Upper lobe of left lung (tissue), 4 donors: ENCODE measurements around the gene CHST13.

Experiments used
- POLR2A ChIP-seq, 4 donors: fragments of 450-650 bp; IDR thresholded peaks; one replicate each; pipeline ENCODE4 v1.5.1; 2016 to 2017; ENCODE audit warnings: antibody characterized with exemption in 4 of 4, mild to moderate bottlenecking in 2 of 4
- TF ChIP-seq, protein P1 (sequence below), 6 experiments: fragments of 450-650 bp in 4 of 6; fragments of 200-600 bp in 2 of 6; sonication (generic) in 2 of 6; IDR thresholded peaks; one replicate each; pipeline ENCODE4 v1.5.1; 2016 to 2019; ENCODE audit warnings: antibody characterized with exemption in 6 of 6

DNA sequence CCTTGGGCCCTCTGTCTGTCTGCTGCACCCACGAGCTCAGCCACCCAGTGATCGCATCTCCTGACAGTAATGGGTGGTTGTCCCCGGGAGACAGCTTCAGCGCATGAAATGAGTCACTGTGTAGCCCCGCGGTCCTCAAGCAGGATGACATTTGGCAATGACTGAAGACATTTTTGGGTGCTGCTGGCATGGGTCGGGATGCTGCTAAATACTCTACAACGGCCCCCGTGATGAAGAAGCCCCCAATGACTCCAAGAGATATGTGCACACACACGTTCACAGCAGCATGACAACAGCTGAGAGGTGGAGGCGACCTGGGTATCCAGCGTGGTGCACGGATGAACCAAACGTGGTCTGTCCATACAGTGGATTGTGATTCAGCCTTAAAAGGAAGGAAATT lies 30.9 kb upstream of the CHST13 start:
- TF ChIP-seq, protein P1, sequence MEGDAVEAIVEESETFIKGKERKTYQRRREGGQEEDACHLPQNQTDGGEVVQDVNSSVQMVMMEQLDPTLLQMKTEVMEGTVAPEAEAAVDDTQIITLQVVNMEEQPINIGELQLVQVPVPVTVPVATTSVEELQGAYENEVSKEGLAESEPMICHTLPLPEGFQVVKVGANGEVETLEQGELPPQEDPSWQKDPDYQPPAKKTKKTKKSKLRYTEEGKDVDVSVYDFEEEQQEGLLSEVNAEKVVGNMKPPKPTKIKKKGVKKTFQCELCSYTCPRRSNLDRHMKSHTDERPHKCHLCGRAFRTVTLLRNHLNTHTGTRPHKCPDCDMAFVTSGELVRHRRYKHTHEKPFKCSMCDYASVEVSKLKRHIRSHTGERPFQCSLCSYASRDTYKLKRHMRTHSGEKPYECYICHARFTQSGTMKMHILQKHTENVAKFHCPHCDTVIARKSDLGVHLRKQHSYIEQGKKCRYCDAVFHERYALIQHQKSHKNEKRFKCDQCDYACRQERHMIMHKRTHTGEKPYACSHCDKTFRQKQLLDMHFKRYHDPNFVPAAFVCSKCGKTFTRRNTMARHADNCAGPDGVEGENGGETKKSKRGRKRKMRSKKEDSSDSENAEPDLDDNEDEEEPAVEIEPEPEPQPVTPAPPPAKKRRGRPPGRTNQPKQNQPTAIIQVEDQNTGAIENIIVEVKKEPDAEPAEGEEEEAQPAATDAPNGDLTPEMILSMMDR (IDR thresholded peaks at IDR 0.05) = no peak
- TF ChIP-seq POLR2A (IDR thresholded peaks at IDR 0.05) = no peak
